Right atrium auricular region (tissue), 2 donors: ENCODE measurements around the gene APOA4. TPM values are rescaled to one million over a fixed set of nuclear protein-coding genes. Genes with fewer than 3 reads are reported as not detected.

Source experiments
- DNase-seq: peaks from one replicate; pipeline ENCODE4 v3.0.0-alpha.2; 2019; ENCODE audit warnings: low spot score
- H3K27ac ChIP-seq, 2 donors: fragments of 200-600 bp; sonication (generic); 1 replicate in 1 of 2; 2 replicates in 1 of 2; pipeline ENCODE4 v1.5.1; 2016 to 2019
- H3K27me3 ChIP-seq, 2 donors: fragments of 200-600 bp; sonication (generic); one replicate each; pipeline versions ENCODE4 v1.5.1 to v1.6.0; 2017 to 2019
- H3K36me3 ChIP-seq: fragments of 200-600 bp; sonication (generic); one replicate; pipeline ENCODE4 v1.5.1; 2016
- H3K4me1 ChIP-seq, 2 donors: fragments of 200-600 bp; sonication (generic); one replicate each; pipeline versions ENCODE4 v1.5.1 to v1.6.0; 2017 to 2019
- H3K4me3 ChIP-seq, 2 donors: fragments of 200-600 bp; sonication (generic); 1 replicate in 1 of 2; 2 replicates in 1 of 2; pipeline ENCODE4 v1.5.1; 2017 to 2019; ENCODE audit warnings: mild to moderate bottlenecking in 1 of 2, moderate library complexity in 1 of 2
- H3K9me3 ChIP-seq, 2 donors: fragments of 200-600 bp; sonication (generic); one replicate each; pipeline ENCODE4 v1.5.1; 2019
- CTCF ChIP-seq, 2 donors: fragments of 200-600 bp; sonication (generic); IDR thresholded peaks; one replicate each; pipeline ENCODE4 v1.5.1; 2019; ENCODE audit warnings: antibody characterized with exemption in 2 of 2
- total RNA-seq, 2 donors: library from RNA; depleted of rRNA; stranded (reverse); fragments of >200 nt; gene quantifications; one replicate each; pipeline ENCODE4 v1.1.0, GENCODE V29; 2016

APOA4 gene
- total RNA-seq, 2 donors from 2014 or later: not detected

GRCh38 chr11:116832350-116833290 is 9.5 kb upstream of the APOA4 start:
- Histone ChIP-seq H3K4me1 (peaks cover 0 to 31% of the 10 kb centered on the region in 2 donors), H3K36me3 (no peaks in the 10 kb centered on the region), H3K27ac (no peak overlapping the region), H3K9me3 (no peaks in the 10 kb centered on the region), H3K27me3 (no peaks in the 10 kb centered on the region), H3K4me3 (no peak overlapping the region)
- TF ChIP-seq CTCF (IDR thresholded peaks at IDR 0.05): no peak
- DNase-seq: no peak

- H3K36me3 ChIP-seq: no peaks in the 10 kb centered on the region
- no peak for TF ChIP-seq CTCF (IDR thresholded peaks at IDR 0.05)
- H3K4me1 ChIP-seq: peaks cover 0 to 23% of the 10 kb centered on the region in 2 donors
- no peaks in the 10 kb centered on the region for H3K27me3 ChIP-seq
- no peak for DNase-seq
- H3K9me3 ChIP-seq: no peaks in the 10 kb centered on the region
- H3K4me3 ChIP-seq: no peak overlapping the region
- no peak overlapping the region for H3K27ac ChIP-seq
These were observed 8.8 kb upstream of the APOA4 start for GRCh38 chr11:116831790-116832349.

GRCh38 chr11:116830184-116830912 is 7.2 kb upstream of the APOA4 start:
- H3K9me3 ChIP-seq: no peaks in the 10 kb centered on the region
- DNase-seq: no peak
- H3K4me3 ChIP-seq: no peak overlapping the region
- no peaks in the 10 kb centered on the region for H3K36me3 ChIP-seq
- H3K27ac ChIP-seq: no peak overlapping the region
- no peaks in the 10 kb centered on the region for H3K27me3 ChIP-seq
- no peak for TF ChIP-seq CTCF (IDR thresholded peaks at IDR 0.05)
- H3K4me1 ChIP-seq: peaks cover 0 to 8% of the 10 kb centered on the region in 2 donors

GRCh38 chr11:116829525-116830183 is 6.5 kb upstream of the APOA4 start, which contains the start of gene APOC3:
Gene APOC3 (plus strand): TSS chr11:116829907. CDS start chr11:116830583, 676 bp downstream.
- no peaks in the 10 kb centered on the region for H3K9me3 ChIP-seq
- H3K4me3 ChIP-seq: no peak within 1 kb of the TSS
- no peaks in the 10 kb centered on the region for H3K36me3 ChIP-seq
- H3K27ac ChIP-seq: no peak within 1 kb of the TSS
- TF ChIP-seq CTCF (IDR thresholded peaks at IDR 0.05): no peak
- DNase-seq: no peak
- no peaks in the 10 kb centered on the region for H3K27me3 ChIP-seq
- peaks cover 0 to 1% of the 10 kb centered on the region in 2 donors for H3K4me1 ChIP-seq
